Body of pancreas (tissue), 4 donors: ENCODE measurements around the gene CRHR2. TPM values are rescaled to one million over a fixed set of nuclear protein-coding genes. Genes with fewer than 3 reads are reported as not detected.
"Not testable (repeated sequence)": the region's sequence is repeated elsewhere in the genome, so short reads cannot be mapped to it uniquely, and the experiment has no call there.

Source experiments
- ATAC-seq: fragments of 150-250 bp; one replicate; pipeline ENCODE4 v1.9.1; 2016
- DNase-seq, 4 donors: peaks; one replicate each; pipeline ENCODE4 v3.0.0-alpha.2; 2019
- H3K27ac ChIP-seq, 4 donors: fragments of 200-600 bp; sonication (generic); 1 replicate in 3 of 4; 2 replicates in 1 of 4; pipeline versions ENCODE4 v1.5.1 to v1.6.1; 2016 to 2019; ENCODE audit warnings: mild to moderate bottlenecking in 1 of 4, mixed read lengths in 1 of 4, moderate library complexity in 1 of 4
- H3K27me3 ChIP-seq, 2 donors: fragments of 200-600 bp; sonication (generic); one replicate each; pipeline ENCODE4 v1.6.0; 2016; ENCODE audit warnings: mild to moderate bottlenecking in 1 of 2
- H3K36me3 ChIP-seq, 2 donors: fragments of 200-600 bp; sonication (generic); replicated peaks in 1 of 2; 2 replicates each; pipeline ENCODE4 v1.5.1; 2016; ENCODE audit warnings: low read depth in 2 of 2; ENCODE audit not compliant: insufficient read depth in 1 of 2
- H3K4me1 ChIP-seq: fragments of 200-600 bp; sonication (generic); one replicate; pipeline ENCODE4 v1.6.0; 2016
- H3K4me3 ChIP-seq, 2 donors: fragments of 200-600 bp; sonication (generic); 1 replicate in 1 of 2; 2 replicates in 1 of 2; pipeline ENCODE4 v1.5.1; 2016 to 2019
- H3K9me3 ChIP-seq, 3 donors: fragments of 200-600 bp; sonication (generic); 1 replicate in 2 of 3; 2 replicates in 1 of 3; pipeline ENCODE4 v1.5.1; 2016
- POLR2A ChIP-seq, 3 donors: fragments of 450-650 bp; IDR thresholded peaks; one replicate each; pipeline ENCODE4 v1.6.1; 2016; ENCODE audit warnings: antibody characterized with exemption in 3 of 3, mild to moderate bottlenecking in 2 of 3
- WGBS, 2 donors: methylation state at CpG; one replicate each; pipeline ENCODE4 v1.1.5; 2017; 5-methylcytosine and 5-hydroxymethylcytosine counted together
- intact Hi-C: fragments of 100-400 bp; cut with DNase I; formaldehyde crosslinking; loops from one replicate; pipeline ENCODE4 v1.15.1; 2023
- total RNA-seq, 2 donors: library from RNA; depleted of rRNA; stranded (reverse); fragments of >200 nt; gene quantifications; one replicate each; pipeline ENCODE4 v1.1.0, GENCODE V29; 2016
- TF ChIP-seq, protein P1 (sequence below), 7 experiments: fragments of 450-650 bp in 4 of 7; fragments of 200-600 bp in 3 of 7; sonication (generic) in 3 of 7; IDR thresholded peaks; one replicate each; pipeline ENCODE4 v1.5.1; 2016 to 2019; ENCODE audit warnings: antibody characterized with exemption in 7 of 7

The CRHR2 gene
- total RNA-seq, 2 donors from 2014 or later = 0.33 to 4.7 TPM

DNA sequence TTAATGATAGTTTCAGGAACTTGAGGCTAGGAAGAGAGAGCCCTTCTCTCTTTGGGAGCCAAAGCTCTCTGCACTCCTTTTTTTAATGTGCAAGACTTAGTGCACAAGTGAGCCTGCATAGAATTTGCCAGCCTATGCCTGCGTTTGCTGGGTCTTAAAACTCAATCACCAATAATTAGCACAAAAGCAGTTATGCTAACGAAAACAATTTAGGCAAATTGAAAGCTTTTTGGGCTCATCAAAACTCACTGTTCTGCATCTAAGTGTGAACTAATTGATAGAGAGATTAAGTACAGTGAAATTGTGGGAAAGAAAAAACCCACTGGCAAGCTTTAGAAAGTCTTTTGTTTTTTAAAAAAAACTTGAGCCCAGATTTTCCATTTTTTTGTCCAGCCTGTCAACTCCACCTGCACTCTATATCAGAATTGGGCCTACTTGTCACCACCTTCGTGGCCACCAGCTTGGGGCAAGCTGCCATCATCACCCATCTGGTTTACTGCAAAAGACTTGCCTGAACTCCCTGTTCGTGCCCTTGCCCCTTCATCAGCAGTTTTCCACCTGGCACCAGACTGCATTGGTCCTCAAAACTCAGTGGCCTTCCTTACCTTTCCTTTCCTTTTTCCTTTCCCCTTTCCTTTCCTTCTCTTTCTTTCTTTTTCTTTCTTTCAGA is 37.8 kb downstream of the CRHR2 start:
- no peaks in the 10 kb centered on the region for H3K9me3 ChIP-seq
- TF ChIP-seq, protein P1, sequence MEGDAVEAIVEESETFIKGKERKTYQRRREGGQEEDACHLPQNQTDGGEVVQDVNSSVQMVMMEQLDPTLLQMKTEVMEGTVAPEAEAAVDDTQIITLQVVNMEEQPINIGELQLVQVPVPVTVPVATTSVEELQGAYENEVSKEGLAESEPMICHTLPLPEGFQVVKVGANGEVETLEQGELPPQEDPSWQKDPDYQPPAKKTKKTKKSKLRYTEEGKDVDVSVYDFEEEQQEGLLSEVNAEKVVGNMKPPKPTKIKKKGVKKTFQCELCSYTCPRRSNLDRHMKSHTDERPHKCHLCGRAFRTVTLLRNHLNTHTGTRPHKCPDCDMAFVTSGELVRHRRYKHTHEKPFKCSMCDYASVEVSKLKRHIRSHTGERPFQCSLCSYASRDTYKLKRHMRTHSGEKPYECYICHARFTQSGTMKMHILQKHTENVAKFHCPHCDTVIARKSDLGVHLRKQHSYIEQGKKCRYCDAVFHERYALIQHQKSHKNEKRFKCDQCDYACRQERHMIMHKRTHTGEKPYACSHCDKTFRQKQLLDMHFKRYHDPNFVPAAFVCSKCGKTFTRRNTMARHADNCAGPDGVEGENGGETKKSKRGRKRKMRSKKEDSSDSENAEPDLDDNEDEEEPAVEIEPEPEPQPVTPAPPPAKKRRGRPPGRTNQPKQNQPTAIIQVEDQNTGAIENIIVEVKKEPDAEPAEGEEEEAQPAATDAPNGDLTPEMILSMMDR (IDR thresholded peaks at IDR 0.05) = no peak
- TF ChIP-seq POLR2A (IDR thresholded peaks at IDR 0.05) = no peak
- no peak overlapping the region for H3K27ac ChIP-seq
- DNase-seq (peak in 1 of 4 donors; percentile 58), ATAC-seq (no peak)
- H3K27me3 ChIP-seq = no peaks in the 10 kb centered on the region
- WGBS, 2 donors = 56 to 59% methylated on average over 4 of the region's 4 CpGs
- H3K4me1 ChIP-seq = peaks cover 14% of the 10 kb centered on the region
- intact Hi-C loops = no loop called here
- no peaks in the 10 kb centered on the region for H3K36me3 ChIP-seq
- H3K4me3 ChIP-seq = no peak overlapping the region

DNA sequence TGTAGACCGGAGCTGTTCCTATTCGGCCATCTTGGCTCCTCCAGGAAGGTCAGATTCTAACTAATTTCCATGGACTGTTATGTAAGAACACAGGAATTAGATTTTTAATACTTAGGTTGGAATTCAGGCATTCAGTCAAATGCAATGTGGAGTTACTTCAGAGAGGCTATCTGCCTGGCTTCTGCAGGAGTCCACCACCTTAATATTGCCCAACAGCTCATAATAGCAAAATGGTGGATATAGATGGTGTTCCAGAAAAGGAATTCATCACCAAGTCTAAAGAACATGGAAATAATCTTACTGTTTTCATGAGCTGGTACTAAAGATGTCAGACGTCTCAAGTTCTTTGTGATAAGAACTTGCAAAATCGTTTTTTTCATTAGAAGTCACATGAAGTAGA is 39.5 kb downstream of the CRHR2 start:
- no peak overlapping the region for H3K27ac ChIP-seq
- H3K9me3 ChIP-seq = no peaks in the 10 kb centered on the region
- H3K27me3 ChIP-seq = no peaks in the 10 kb centered on the region
- ATAC-seq (no peak), DNase-seq (no peak)
- H3K36me3 ChIP-seq = no peaks in the 10 kb centered on the region
- intact Hi-C loops = no loop called here
- no peak overlapping the region for H3K4me3 ChIP-seq
- no peak for TF ChIP-seq POLR2A (IDR thresholded peaks at IDR 0.05)
- TF ChIP-seq, protein P1 (IDR thresholded peaks at IDR 0.05) = no peak
- 74 to 83% methylated on average over 4 of the region's 4 CpGs for WGBS, 2 donors
- peaks cover 14% of the 10 kb centered on the region for H3K4me1 ChIP-seq

DNA sequence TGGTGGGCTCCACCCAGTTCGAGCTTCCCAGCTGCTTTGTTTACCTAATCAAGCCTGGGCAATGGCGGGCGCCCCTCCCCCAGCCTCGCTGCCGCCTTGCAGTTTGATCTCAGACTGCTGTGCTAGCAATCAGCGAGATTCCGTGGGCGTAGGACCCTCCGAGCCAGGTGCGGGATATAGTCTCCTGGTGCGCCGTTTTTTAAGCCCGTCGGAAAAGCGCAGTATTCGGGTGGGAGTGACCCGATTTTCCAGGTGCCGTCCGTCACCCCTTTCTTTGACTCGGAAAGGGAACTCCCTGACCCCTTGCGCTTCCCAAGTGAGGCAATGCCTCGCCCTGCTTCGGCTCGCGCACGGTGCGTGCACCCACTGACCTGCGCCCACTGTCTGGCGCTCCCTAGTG is 39.9 kb downstream of the CRHR2 start:
- H3K4me3 ChIP-seq, H3K27me3 ChIP-seq, H3K9me3 ChIP-seq, H3K27ac ChIP-seq, ATAC-seq, DNase-seq, H3K36me3 ChIP-seq, intact Hi-C loops: not testable (repeated sequence)
- 71% methylated on average over 12 of the region's 29 CpGs; no CpG with 5 or more reads in 1 of the 2 donors for WGBS, 2 donors
- peaks cover 14% of the 10 kb centered on the region for H3K4me1 ChIP-seq

DNA sequence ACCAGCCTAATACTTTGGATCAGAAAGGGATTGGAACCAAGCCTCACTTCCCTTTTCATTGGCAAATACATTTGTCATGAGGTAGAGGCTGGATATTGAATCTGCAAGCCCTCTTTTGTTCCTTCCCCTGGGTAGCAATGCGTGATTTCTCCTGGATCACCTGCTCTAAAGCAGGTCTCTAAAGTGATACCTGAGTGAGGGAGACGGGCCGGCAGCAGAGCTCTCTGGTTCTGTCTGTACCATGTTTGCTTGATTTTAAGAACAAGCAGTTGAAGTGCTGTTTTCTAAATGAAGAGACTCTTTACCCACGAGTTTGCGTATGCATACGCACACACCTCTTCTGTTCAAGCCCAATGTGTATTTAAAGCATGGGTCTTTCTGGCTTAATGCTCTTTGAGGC is 46.5 kb downstream of the CRHR2 start:
- H3K36me3 ChIP-seq = peaks cover 0 to 8% of the 10 kb centered on the region in 2 donors
- ATAC-seq (no peak), DNase-seq (no peak)
- intact Hi-C loops = no loop called here
- peaks cover 47% of the 10 kb centered on the region for H3K4me1 ChIP-seq
- H3K4me3 ChIP-seq = no peak overlapping the region
- H3K27ac ChIP-seq = peak overlapping the region; percentile 65 to 88 (median 82)
- H3K9me3 ChIP-seq = no peaks in the 10 kb centered on the region
- no peak for TF ChIP-seq POLR2A (IDR thresholded peaks at IDR 0.05)
- WGBS, 2 donors = 84 to 86% methylated on average over 6 of the region's 6 CpGs
- H3K27me3 ChIP-seq = no peaks in the 10 kb centered on the region

DNA sequence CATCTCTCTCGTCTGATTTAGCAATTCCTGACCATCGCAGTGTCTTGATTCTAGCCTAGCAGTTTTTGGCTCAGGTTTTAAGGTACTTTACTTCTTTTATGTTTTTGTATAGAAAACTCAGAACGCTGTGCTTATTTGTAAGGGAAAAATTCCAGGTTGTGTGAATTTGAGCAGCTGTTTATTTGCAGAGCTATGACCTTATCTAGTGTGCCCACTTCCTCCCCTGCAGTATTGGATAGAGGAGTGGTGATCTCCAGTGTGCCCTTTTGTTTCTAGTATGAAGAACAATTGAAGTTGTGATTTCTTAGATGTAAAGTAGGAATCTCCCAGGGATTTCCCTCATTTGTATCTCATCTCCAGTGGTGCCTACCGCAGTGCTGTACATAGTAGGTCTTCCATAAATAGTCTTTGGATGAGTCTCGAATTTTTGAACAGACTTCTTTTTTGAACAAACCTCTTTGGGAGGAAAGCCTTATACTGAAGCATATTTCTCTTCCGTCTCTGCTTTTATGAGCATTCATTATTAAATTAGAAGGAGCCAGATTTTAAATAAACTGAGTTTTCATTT is 47.5 kb downstream of the CRHR2 start:
- intact Hi-C loops = no loop called here
- H3K4me1 ChIP-seq = peaks cover 47% of the 10 kb centered on the region
- H3K27me3 ChIP-seq = no peaks in the 10 kb centered on the region
- peak overlapping the region; percentile 65 to 88 (median 82) for H3K27ac ChIP-seq
- DNase-seq (peak; percentile 38 to 75 (median 53)), ATAC-seq (peak; percentile 92)
- H3K36me3 ChIP-seq = peaks cover 0 to 8% of the 10 kb centered on the region in 2 donors
- H3K9me3 ChIP-seq = no peaks in the 10 kb centered on the region
- H3K4me3 ChIP-seq = no peak overlapping the region
- TF ChIP-seq, protein P1 (IDR thresholded peaks at IDR 0.05) = no peak
- TF ChIP-seq POLR2A (IDR thresholded peaks at IDR 0.05) = peak in 2 of 3 donors; percentile 20 to 23
- 31 to 32% methylated on average over 6 of the region's 6 CpGs for WGBS, 2 donors
